K562 (cell line): ENCODE results near the gene PRKCB. TPM values are rescaled to one million over a fixed set of nuclear protein-coding genes. Genes with fewer than 3 reads are reported as not detected.
A peak's percentile ranks its signal among the peaks of the same experiment; 100 is the strongest.

Experiments
- ATAC-seq: fragments of 200-7000 bp; cut with Tn5 transposase; 3 replicates; pipeline ENCODE4 v1.9.1; 2020; ENCODE audit warnings: moderate library complexity
- BruUV-seq: library from RNA; stranded (reverse); fragments of 400-500 nt; replicated peaks from 2 replicates; lab custom pipeline; 2021; lab: Mats Ljungman, UMichigan
- CTCF ChIA-PET: fragments of 300-600 bp; formaldehyde crosslinking; extraction: SDS; loops from one replicate; lab custom pipeline; 2021; ENCODE audit warnings: low intra/inter-chr PET ratio; lab: Yijun Ruan, JAX
- POLR2A ChIA-PET: fragments of 300-600, 350-650 bp; sonication (Branson Sonifier 250); formaldehyde crosslinking; extraction: SDS; loops from one replicate; lab custom pipeline; 2021; ENCODE audit warnings: antibody characterized with exemption, inconsistent platforms; lab: Yijun Ruan, JAX
- DNase-seq, 4 experiments: peaks; one replicate each; pipeline versions ENCODE4 v3.0.0 to v3.0.0-alpha.2; 2011 to 2018; ENCODE audit warnings: low spot score in 3 of 4, mixed read lengths in 3 of 4; ENCODE audit errors: extremely low read depth in 1 of 4
- FAIRE-seq: peaks from 2 replicates; lab custom pipeline; 2011; peaks lifted over from hg19 to GRCh38; lab: Jason Lieb, UNC
- H2AFZ ChIP-seq: 2 replicates; pipeline ENCODE4 v1.6.0; 2011; ENCODE audit warnings: low read depth, low read length, control low read depth, inconsistent platforms
- H3K27ac ChIP-seq: fragments of 200-600 bp; 3 replicates; pipeline ENCODE4 v1.8.0; 2011; ENCODE audit warnings: low read depth, mild to moderate bottlenecking, control low read depth, inconsistent platforms, low read length, moderate library complexity, mixed read lengths; ENCODE audit errors: extremely low read depth
- H3K27me3 ChIP-seq, 2 experiments: fragments of 300-600 bp in 1 of 2; 2 replicates in 1 of 2; 3 replicates in 1 of 2; pipeline versions ENCODE4 v1.6.0 to v1.8.0; 2011; ENCODE audit warnings: inconsistent platforms in 2 of 2, low read length in 2 of 2, mild to moderate bottlenecking in 1 of 2, mixed read lengths in 1 of 2, moderate library complexity in 1 of 2; ENCODE audit not compliant: control insufficient read depth in 2 of 2, insufficient read depth in 2 of 2
- H3K36me3 ChIP-seq: fragments of 300-600 bp; 3 replicates; pipeline ENCODE4 v1.8.0; 2011; ENCODE audit warnings: mild to moderate bottlenecking, low read length, inconsistent platforms; ENCODE audit not compliant: control insufficient read depth, insufficient read depth
- H3K4me1 ChIP-seq, 2 experiments: fragments of 200-600 bp in 1 of 2; replicated peaks in 1 of 2; 2 replicates in 1 of 2; 3 replicates in 1 of 2; pipeline versions ENCODE4 v1.5.1 to v1.8.0; 2011; ENCODE audit warnings: inconsistent platforms in 2 of 2, low read length in 2 of 2, mild to moderate bottlenecking in 1 of 2, mixed read lengths in 1 of 2, moderate library complexity in 1 of 2; ENCODE audit not compliant: control insufficient read depth in 2 of 2, insufficient read depth in 2 of 2
- H3K4me2 ChIP-seq: 2 replicates; pipeline ENCODE4 v1.6.1; 2011; ENCODE audit warnings: low read length, control low read depth, inconsistent platforms, mixed read lengths; ENCODE audit not compliant: insufficient read depth
- H3K4me3 ChIP-seq: fragments of 200-600 bp; sonication (generic), shearing (Covaris generic); 2 replicates; pipeline ENCODE4 v1.5.1; 2016; ENCODE audit warnings: control low read depth, inconsistent platforms
- H3K79me2 ChIP-seq: fragments of 200-600 bp; 3 replicates; pipeline ENCODE4 v1.8.0; 2011; ENCODE audit warnings: low read length, inconsistent platforms; ENCODE audit not compliant: control insufficient read depth, insufficient read depth
- H3K9ac ChIP-seq, 2 experiments: 2 replicates each; pipeline versions ENCODE4 v1.6.0 to v1.6.1; 2011; ENCODE audit warnings: low read depth in 2 of 2, low read length in 2 of 2, control low read depth in 1 of 2, inconsistent platforms in 1 of 2, mild to moderate bottlenecking in 1 of 2, mixed read lengths in 1 of 2; ENCODE audit not compliant: insufficient read depth in 1 of 2
- H3K9me1 ChIP-seq: one replicate; pipeline ENCODE4 v1.6.0; 2011; ENCODE audit warnings: inconsistent platforms, mild to moderate bottlenecking, low read length, moderate library complexity; ENCODE audit not compliant: control insufficient read depth, insufficient read depth
- H3K9me3 ChIP-seq: replicated peaks from 2 replicates; pipeline ENCODE4 v1.5.1; 2011; ENCODE audit warnings: low read depth, low read length, inconsistent platforms; ENCODE audit not compliant: control insufficient read depth, insufficient read depth
- H4K20me1 ChIP-seq: replicated peaks from 2 replicates; pipeline ENCODE4 v1.6.1; 2011; ENCODE audit warnings: low read length, inconsistent platforms, mixed read lengths; ENCODE audit not compliant: control insufficient read depth, insufficient read depth
- BHLHE40 ChIP-seq: IDR thresholded peaks from 2 replicates; pipeline ENCODE4 v1.6.1; 2011; ENCODE audit warnings: low read length, improper control_type of control experiment
- CXXC5 ChIP-seq: fragments of 250-450 bp; sonication (Bioruptor Pico); IDR thresholded peaks from 2 replicates; pipeline ENCODE4 v1.8.0; 2022; ENCODE audit warnings: inconsistent platforms, mild to moderate bottlenecking, moderate library complexity
- DDX20 ChIP-seq: fragments of 450-650 bp; IDR thresholded peaks from 2 replicates; pipeline ENCODE4 v1.6.1; 2016; ENCODE audit warnings: missing genetic modification characterization, low read depth, mild to moderate bottlenecking, missing compliant biosample characterization, moderate library complexity
- EP300 ChIP-seq: IDR thresholded peaks from 2 replicates; pipeline ENCODE4 v1.6.1; 2012; ENCODE audit warnings: low read length, improper control_type of control experiment
- FOXJ2 ChIP-seq: fragments of 200-800 bp; sonication (Bioruptor generic); IDR thresholded peaks from 2 replicates; pipeline ENCODE4 v1.6.1; 2016; ENCODE audit warnings: missing genetic modification characterization, missing compliant biosample characterization
- HOXB6 ChIP-seq: fragments of 250-450 bp; sonication (Bioruptor Pico); IDR thresholded peaks from 2 replicates; pipeline ENCODE4 v1.5.1; 2022; ENCODE audit warnings: mild to moderate bottlenecking, borderline replicate concordance
- NR2C2 ChIP-seq, 2 experiments: fragments of 200-800 bp in 1 of 2; sonication (Bioruptor generic) in 1 of 2; sonication (generic) in 1 of 2; formaldehyde crosslinking in 1 of 2; IDR thresholded peaks; 2 replicates each; pipeline versions ENCODE4 v1.6.1 to v1.8.0; 2016 to 2022; ENCODE audit warnings: mild to moderate bottlenecking in 1 of 2, missing compliant biosample characterization in 1 of 2, missing genetic modification characterization in 1 of 2, missing genetic modification reagents in 1 of 2
- NUFIP1 ChIP-seq: fragments of 450-650 bp; IDR thresholded peaks from 2 replicates; pipeline ENCODE4 v1.6.1; 2018; ENCODE audit not compliant: partially characterized antibody
- POLR2B ChIP-seq: fragments of 450-650 bp; IDR thresholded peaks from 2 replicates; pipeline ENCODE4 v1.6.1; 2018; ENCODE audit warnings: low read depth; ENCODE audit not compliant: partially characterized antibody
- RAD51 ChIP-seq: fragments of 450-650 bp; IDR thresholded peaks from 2 replicates; pipeline ENCODE4 v1.7.1; 2016; ENCODE audit warnings: low read depth, mild to moderate bottlenecking, borderline replicate concordance
- SIN3B ChIP-seq: fragments of 450-650 bp; IDR thresholded peaks from 2 replicates; pipeline ENCODE4 v1.6.1; 2017; ENCODE audit warnings: low read depth, mild to moderate bottlenecking, moderate library complexity
- TAL1 ChIP-seq: fragments of 450-650 bp; IDR thresholded peaks from 2 replicates; pipeline ENCODE4 v1.6.1; 2016; ENCODE audit warnings: mild to moderate bottlenecking
- WGBS: fragments of 100-300 bp; shearing (Covaris generic); methylation state at CpG from one replicate; pipeline ENCODE4 v1.1.6; 2016; ENCODE audit warnings: low coverage, mixed read lengths; ENCODE audit not compliant: insufficient coverage; ENCODE audit errors: missing lambda C conversion rate; 5-methylcytosine and 5-hydroxymethylcytosine counted together
- in situ Hi-C: fragments of 300-500 bp; cut with MboI; formaldehyde crosslinking; loops from 4 replicates; pipeline ENCODE4 v1.15.0; 2018; ENCODE audit warnings: inconsistent platforms, mixed read lengths
- intact Hi-C: fragments of 100-400 bp; cut with micrococcal nuclease; formaldehyde crosslinking; loops from 2 replicates; pipeline ENCODE4 v1.14.2; 2022
- polyA plus RNA-seq, 8 experiments: library from polyadenylated mRNA; depleted of rRNA in 4 of 8; stranded (reverse) in 5 of 8; unstranded in 3 of 8; fragments of >200 nt; fragmentation: Nextera tagmentation in 2 of 8; fragmentation: Illumina TruSeq in 1 of 8; extraction: Ambion mirVana in 2 of 8; extraction: Trizol in 1 of 8; gene quantifications; 2 replicates each; pipeline versions ENCODE4 v1.2.1 to v1.2.3, GENCODE V29; 2011 to 2014; ENCODE audit warnings: inconsistent platforms in 1 of 8, missing spikeins in 1 of 8
- total RNA-seq, 7 experiments: library from RNA; depleted of rRNA in 6 of 7; stranded (reverse); fragments of >200 nt in 6 of 7; fragmentation: Illumina TruSeq in 2 of 7; extraction: Trizol in 2 of 7; gene quantifications; 2 replicates each; pipeline versions ENCODE4 v1.2.1 to v1.2.3, GENCODE V29; 2011 to 2021; ENCODE audit warnings: low replicate concordance in 1 of 7
- TF ChIP-seq, protein P1 (sequence below): fragments of 450-650 bp; IDR thresholded peaks from 2 replicates; pipeline ENCODE4 v1.6.1; 2016; ENCODE audit warnings: borderline replicate concordance
- TF ChIP-seq, protein P2 (sequence below): sonication (generic); formaldehyde crosslinking; IDR thresholded peaks from 2 replicates; pipeline ENCODE4 v1.8.1; 2023; ENCODE audit warnings: mild to moderate bottlenecking, missing genetic modification reagents, moderate library complexity

Gene PRKCB
- total and polyA plus RNA-seq, 9 of the 15 experiments (the other 6 are each of a cell fraction or from before 2014, with no cell fraction given) = 49.9 to 276 (median 148) TPM

DNA sequence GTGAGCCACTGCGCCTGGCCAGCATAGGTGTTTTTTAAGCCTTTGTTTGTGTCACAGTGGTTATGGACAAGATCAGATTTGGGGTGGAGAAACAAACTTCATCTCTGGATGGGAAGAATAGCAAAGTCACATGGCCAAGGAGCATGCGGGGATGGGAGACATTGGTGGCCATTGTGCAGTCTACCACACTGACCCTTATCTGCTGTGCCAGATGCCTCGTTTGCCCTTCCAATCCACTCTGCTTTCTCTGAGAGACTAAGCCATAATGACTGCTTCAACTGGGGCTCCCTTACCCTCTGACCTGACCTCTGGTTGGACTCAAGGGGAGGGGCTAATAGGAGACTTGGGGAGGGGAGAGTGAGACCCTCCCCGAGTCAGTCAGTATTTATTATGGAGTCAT lies 166.8 kb downstream of the PRKCB start:
- peak; percentile 83 for FAIRE-seq
- Histone ChIP-seq H3K9ac (no peak overlapping the region), H3K27ac (0 out of 3 replicates have a peak overlapping the region, but pooled peaks have one; percentile 15), H3K27me3 (no peaks in the 10 kb centered on the region), H2AFZ (no peak overlapping the region), H3K9me1 (peaks cover 6% of the 10 kb centered on the region), H3K79me2 (peaks cover 64% of the 10 kb centered on the region), H3K36me3 (peaks cover 80% of the 10 kb centered on the region), H3K4me3 (no peak overlapping the region), H3K4me1 (peaks cover 8 to 17% of the 10 kb centered on the region in 2 experiments; a peak in 3 of 5 replicates), H3K9me3 (no peaks in the 10 kb centered on the region), H3K4me2 (peak overlapping the region; percentile 7; the same call in 1 of the 2 replicates), H4K20me1 (no peaks in the 10 kb centered on the region; the same call in 1 of the 2 replicates)
- in situ Hi-C loops = no loop called here
- intact Hi-C loops = no loop called here
- POLR2A ChIA-PET = interaction anchor here (1.0 to 1.1 kb wide), 2 partner anchors 8 to 14 kb away, joined by 4 to 6 read pairs; no protein-coding TSS in a partner anchor
- CTCF ChIA-PET = no interaction called here
- no TSS peak for BruUV-seq
- WGBS = 45% methylated on average over 4 of the region's 4 CpGs
- peak; percentile 32 to 77 (median 52) for DNase-seq
- ATAC-seq = peak; percentile 85
- TF ChIP-seq EP300 (no peak), TAL1 (peak; percentile 64), HOXB6 (no peak), POLR2B (no peak), DDX20 (tag) (no peak), SIN3B (no peak), BHLHE40 (peak; percentile 12; the same call in 1 of the 2 replicates), FOXJ2 (no peak), CXXC5 (CRISPR knock-in tag) (0 out of 2 replicates have a peak, but pooled peaks have one; percentile 34), RAD51 (peak; percentile 55; the same call in 1 of the 2 replicates), NR2C2 (CRISPR knock-in tag; IDR thresholded peaks at IDR 0.05) (0 out of 2 replicates have a peak, but pooled peaks have one; percentile 18), NR2C2 (tag; IDR thresholded peaks at IDR 0.05) (peak; percentile 61), NUFIP1 (no peak)
- TF ChIP-seq, protein P1, sequence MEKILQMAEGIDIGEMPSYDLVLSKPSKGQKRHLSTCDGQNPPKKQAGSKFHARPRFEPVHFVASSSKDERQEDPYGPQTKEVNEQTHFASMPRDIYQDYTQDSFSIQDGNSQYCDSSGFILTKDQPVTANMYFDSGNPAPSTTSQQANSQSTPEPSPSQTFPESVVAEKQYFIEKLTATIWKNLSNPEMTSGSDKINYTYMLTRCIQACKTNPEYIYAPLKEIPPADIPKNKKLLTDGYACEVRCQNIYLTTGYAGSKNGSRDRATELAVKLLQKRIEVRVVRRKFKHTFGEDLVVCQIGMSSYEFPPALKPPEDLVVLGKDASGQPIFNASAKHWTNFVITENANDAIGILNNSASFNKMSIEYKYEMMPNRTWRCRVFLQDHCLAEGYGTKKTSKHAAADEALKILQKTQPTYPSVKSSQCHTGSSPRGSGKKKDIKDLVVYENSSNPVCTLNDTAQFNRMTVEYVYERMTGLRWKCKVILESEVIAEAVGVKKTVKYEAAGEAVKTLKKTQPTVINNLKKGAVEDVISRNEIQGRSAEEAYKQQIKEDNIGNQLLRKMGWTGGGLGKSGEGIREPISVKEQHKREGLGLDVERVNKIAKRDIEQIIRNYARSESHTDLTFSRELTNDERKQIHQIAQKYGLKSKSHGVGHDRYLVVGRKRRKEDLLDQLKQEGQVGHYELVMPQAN = no peak
- TF ChIP-seq, protein P2, sequence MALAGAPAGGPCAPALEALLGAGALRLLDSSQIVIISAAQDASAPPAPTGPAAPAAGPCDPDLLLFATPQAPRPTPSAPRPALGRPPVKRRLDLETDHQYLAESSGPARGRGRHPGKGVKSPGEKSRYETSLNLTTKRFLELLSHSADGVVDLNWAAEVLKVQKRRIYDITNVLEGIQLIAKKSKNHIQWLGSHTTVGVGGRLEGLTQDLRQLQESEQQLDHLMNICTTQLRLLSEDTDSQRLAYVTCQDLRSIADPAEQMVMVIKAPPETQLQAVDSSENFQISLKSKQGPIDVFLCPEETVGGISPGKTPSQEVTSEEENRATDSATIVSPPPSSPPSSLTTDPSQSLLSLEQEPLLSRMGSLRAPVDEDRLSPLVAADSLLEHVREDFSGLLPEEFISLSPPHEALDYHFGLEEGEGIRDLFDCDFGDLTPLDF (CRISPR knock-in tag) = no peak
